HG03469 (cell line): ENCODE results near the gene OSTM1.

Experiments
- ATAC-seq: cut with Tn5 transposase; IDR thresholded peaks from one replicate; pipeline ENCODE4 v1.9.1; 2021; ENCODE audit warnings: mild to moderate bottlenecking, moderate library complexity, moderate number of reproducible peaks; ENCODE audit not compliant: unreplicated experiment

Gene OSTM1

GRCh38 chr6:108074359-108075144, at the start of gene OSTM1:
Gene OSTM1 (minus strand): TSS chr6:108074741. CDS start chr6:108074651, 90 bp downstream.
- peak; percentile 91 for ATAC-seq

- no peak for ATAC-seq
Observed at GRCh38 chr6:108123946-108124345, 49.4 kb upstream of the OSTM1 start.

DNA sequence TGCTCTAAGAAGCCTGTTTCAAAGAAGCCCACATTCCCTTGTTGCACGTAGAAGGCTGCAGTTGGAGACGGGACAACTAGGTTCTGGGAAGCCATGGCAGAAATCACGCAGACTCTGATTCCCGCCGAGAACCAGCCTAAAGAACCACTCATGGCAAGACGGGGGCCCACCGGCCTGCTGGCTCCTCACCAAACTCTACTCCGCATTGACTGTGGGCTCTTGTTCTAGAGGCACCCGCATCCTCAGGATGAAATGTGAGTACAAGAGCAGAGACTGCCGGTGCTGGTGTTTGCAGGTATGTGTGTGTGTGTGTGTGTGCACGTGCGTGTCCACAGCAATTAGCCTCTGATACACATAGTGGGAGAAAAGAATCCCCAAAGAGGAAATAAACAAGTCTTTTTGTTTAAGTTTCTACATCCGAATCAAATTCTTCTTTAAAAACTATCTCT, 49.0 kb upstream of the OSTM1 start:
- no peak for ATAC-seq

DNA sequence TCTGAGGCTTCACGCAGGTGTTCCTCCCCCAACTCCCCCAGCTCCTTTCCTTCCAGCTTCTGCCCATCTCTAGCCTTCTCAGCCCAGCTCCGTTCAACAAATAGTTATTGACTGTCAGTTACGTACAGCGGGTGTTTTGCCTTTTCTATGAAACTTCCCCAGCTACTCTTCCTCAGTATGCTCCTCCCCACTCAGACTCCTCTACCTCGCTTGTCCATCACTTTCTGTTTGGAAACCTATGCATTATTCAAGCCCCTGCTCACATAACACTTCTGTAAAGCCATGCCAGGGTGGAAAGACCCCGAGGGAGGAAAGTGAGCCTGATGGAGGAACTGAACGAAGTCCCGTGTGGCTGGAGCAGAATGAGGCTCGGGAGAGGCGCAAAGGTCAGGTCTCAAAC, 47.1 kb upstream of the OSTM1 start:
- ATAC-seq: no peak

- ATAC-seq: no peak
Observed at GRCh38 chr6:108120311-108120710, 45.8 kb upstream of the OSTM1 start.

DNA sequence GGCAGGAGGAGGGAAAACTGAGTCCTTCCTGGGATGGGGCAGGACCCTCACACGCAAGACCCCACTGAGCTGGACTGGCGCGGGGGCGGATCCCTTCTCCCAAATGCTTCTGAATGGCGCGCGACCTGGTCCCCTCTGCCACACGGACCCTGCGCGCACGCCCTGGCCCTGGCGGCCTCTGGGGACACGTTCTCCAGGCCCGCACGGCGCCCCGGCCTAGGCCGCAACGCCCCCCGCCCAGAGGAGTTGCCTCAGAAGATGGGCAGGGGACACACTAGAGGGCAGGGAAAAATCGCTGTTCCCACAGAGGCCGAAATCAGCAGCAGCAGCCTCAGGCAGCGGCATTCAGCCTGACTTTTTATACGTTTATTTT, 45.2 kb upstream of the OSTM1 start:
- no peak for ATAC-seq

GRCh38 chr6:108118810-108119768, 44.5 kb upstream of the OSTM1 start:
- no peak for ATAC-seq

DNA sequence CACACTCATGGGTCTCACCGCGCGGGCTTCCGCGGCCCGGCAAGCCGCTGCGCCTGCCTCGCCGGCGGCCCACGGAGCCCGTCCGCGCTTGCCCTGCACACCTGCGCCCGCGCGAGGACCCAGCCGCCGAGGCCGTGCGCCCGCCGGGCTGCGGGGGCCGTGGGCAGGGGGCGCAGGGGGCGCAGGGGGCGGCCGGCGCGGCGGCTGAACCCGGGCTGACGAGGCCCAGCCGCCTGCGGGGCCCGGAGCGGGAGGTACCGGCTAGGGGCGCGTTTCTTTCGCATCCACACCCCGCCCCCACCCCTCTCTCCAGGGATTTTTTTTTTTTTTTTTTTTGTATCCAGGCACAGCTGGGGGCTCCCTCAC, 43.8 kb upstream of the OSTM1 start:
- ATAC-seq: no peak

- no peak for ATAC-seq
Observed at GRCh38 chr6:108117427-108118358, 43.2 kb upstream of the OSTM1 start.

DNA sequence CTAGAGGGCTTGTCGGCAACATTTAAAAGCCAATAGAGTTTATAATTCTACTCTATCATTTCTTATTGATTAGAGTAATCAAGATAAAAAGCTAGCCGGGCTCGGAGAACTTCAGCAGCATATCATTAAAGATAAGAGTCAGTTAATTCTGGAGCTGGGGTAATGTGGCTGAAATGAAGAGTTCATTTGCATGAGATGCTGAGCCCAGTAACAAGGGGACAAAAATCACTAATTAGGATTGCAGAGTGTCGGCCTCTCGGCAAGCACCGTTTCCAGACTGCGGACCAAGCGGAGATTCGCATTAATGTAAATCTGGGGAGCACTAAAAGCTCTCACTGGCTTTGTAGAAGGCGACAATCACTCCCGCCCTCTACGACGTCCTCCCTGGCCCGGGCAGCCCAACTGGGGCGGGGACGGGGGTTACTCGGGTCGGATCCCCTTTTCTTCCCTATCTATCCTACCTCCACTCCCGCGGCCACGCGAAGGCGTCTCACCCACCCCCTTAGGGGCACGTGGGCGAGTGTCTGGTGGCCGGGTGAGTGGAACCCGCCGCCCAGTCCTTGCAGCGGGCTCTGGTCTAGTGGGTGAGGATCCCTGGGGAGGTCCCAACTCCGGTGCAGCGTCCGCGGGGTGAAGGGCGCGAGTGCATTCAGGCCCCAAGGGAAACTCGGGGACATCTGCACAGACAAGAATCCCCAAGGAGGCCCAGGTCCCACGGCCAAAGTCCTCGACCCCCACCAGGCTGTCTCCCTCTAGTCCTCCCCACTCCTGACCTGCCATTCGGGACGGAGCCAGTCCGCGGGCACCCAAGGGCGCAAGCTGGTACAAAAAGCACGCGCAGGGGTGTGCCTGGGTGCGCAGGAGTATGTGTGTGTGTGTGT, 42.2 kb upstream of the OSTM1 start:
- no peak for ATAC-seq

DNA sequence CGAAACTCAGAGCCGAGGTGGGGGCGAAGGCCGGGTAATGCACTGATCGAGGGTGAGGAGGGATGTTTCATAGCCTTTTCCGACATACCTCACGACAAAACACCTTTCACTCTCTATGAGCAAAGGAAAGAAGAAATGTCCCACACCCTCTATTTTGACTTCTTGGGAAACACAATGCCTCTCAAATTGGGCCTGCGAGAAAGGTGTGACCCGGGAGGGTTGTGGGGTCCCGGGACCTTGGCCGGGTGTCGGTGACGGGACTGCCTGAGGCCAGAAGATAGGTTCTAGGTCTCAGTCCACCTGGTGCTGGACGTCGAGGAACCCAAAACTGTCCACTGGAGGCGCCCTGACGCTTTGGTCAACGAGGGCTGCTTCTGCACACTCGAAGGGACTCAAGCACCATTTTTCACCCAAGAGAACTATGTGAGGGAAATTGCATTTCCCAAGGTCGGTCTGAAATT, 41.1 kb upstream of the OSTM1 start:
- no peak for ATAC-seq

GRCh38 chr6:108114841-108115597, 40.5 kb upstream of the OSTM1 start:
- no peak for ATAC-seq

DNA sequence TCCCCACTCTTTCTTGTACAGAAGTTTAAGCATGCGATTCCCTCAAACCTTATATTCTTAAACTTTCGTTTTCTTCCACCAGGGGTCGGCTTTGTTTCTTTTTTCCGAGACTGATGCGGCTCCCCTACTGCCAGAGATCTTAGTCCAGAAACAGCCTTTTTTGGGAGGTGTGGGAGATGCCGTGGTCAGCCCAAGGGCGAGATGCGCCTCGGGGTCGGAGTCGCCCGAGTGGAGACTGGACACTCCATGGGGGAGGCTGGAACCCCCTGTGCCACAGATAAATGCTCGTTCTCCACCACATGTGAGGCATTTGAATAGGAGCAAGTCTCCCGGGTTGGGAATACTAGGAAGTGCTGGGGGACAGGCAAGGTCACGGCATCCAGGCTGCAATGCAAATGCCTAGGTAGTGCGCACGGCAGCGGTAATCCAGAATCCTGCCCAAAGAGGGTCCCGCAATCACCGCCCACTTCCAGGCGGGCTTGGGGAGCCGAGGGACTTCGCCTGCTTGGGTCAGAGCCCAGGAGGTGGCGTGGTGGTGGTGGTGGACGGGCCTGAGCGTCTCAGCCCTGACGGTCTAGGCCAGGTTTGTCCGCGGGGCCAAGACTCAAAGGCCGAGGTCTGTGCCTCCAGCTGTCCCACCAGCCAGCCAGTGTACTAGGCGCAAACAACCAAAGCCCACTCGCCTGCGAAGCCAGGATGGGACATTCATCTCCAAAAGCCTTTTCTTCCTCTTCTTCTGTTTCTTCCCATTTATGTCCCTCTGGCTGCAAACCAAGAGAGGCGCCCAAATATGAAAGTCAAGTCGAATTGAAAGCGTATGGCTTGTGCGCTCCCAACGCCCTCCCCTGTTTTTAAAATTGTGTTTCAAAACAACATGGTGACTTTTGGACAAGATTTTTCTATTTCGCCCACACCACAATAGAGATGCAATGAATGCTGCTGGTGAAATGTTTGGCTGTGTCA, 39.3 kb upstream of the OSTM1 start:
- no peak for ATAC-seq

GRCh38 chr6:108108374-108108773, 33.8 kb upstream of the OSTM1 start:
- ATAC-seq: no peak

DNA sequence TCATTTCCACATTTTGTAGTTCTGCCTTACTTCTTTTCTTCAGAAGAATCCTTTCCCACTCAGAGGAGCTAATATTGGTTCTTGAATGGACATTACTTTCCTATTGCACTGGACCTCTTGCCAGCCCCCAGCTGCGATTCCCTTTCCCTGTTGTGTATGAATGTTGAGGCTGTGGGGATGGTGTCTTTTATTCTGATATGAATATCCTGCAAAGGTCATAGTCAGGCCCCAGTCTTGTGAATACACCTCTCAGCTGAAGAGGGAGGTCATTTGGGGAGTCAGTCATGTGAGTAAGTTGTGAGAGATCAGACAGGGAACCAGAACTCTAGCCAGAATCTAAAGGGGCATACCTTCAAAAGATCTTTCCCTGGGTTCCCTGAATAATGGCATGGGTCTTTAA, 32.6 kb upstream of the OSTM1 start:
- ATAC-seq: no peak

- ATAC-seq: no peak
Observed at GRCh38 chr6:108106694-108107093, 32.2 kb upstream of the OSTM1 start.

- no peak for ATAC-seq
Observed at GRCh38 chr6:108106261-108106660, 31.7 kb upstream of the OSTM1 start.

- no peak for ATAC-seq
Observed at GRCh38 chr6:108105571-108105970, 31.0 kb upstream of the OSTM1 start.
